Left ventricle myocardium superior (tissue), 1 donor: Measurements from ENCODE around the gene PRKD3. TPM values are rescaled to one million over a fixed set of nuclear protein-coding genes. Genes with fewer than 3 reads are reported as not detected.

Experiments used
- ATAC-seq: fragments of 200-7000 bp; cut with Tn5 transposase; one replicate; pipeline ENCODE4 v1.9.1; 2020; ENCODE audit warnings: mild to moderate bottlenecking, moderate library complexity
- DNase-seq: peaks from one replicate; pipeline ENCODE4 v3.0.0-alpha.2; 2020
- intact Hi-C: fragments of 100-400 bp; cut with micrococcal nuclease; formaldehyde crosslinking; loops from one replicate; pipeline ENCODE4 v1.11.0; 2022
- total RNA-seq: library from RNA; stranded (reverse); fragmentation: NEBNext Ultra II Directional; extraction: Animal tissue kit (Norgen Biotek cat#: 25700); gene quantifications from one replicate; pipeline ENCODE4 v1.2.1, GENCODE V29; 2021
- donor health status: DM: no; HTN: yes; CAD: no; lungs with severe emphysema.

PRKD3 gene
- total RNA-seq, 1 donor from 2014 or later: 12.8 TPM

- ATAC-seq (no peak), DNase-seq (no peak)
- intact Hi-C loops: no loop called here
Measured at GRCh38 chr2:37281916-37282315, 42.7 kb downstream of the PRKD3 start.

DNA sequence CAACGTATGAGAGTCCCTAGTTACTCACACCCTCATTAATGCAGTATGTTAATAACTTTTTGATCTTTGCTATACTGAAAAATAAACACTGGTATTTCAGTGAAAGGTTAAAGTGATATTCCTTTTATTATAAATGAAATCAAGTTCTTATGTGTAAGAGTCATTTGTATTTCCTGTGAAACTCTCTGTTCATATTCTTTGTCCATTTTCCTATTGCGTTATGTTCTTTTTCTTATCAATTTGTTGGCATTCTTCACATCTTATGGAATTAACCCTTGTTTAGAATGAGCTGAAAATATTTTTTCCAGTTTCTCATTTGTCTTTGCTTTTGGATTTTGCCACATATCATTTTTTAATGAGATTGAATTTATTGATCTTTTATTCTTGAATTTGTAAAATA is 48.3 kb downstream of the PRKD3 start:
- no peak for DNase-seq
- ATAC-seq: no peak
- intact Hi-C loops: no loop called here

Other genes with a start within 250 kb of the PRKD3 start
- 27.0 TPM for gene HEATR5B, start 240.5 kb downstream of the PRKD3 start, total RNA-seq
- 6.0 TPM for gene GPATCH11, start 240.3 kb downstream of the PRKD3 start, total RNA-seq
- gene EIF2AK2, start 167.9 kb downstream of the PRKD3 start, total RNA-seq: 18.2 TPM
- not detected for gene SULT6B1, start 136.2 kb downstream of the PRKD3 start, total RNA-seq
- gene CEBPZOS, start 128.3 kb downstream of the PRKD3 start, total RNA-seq: 60.4 TPM
- 28.9 TPM for gene CEBPZ, start 93.2 kb downstream of the PRKD3 start, total RNA-seq
- gene NDUFAF7, start 93.2 kb downstream of the PRKD3 start, total RNA-seq: 27.6 TPM
- gene QPCT, start 19.8 kb upstream of the PRKD3 start, total RNA-seq: 0.77 TPM